CD4-positive, alpha-beta T cell treated with Interferon gamma for 1 hour (primary cell): ENCODE data around the gene ATE1.
"Not testable (repeated sequence)": the region's sequence is repeated elsewhere in the genome, so short reads cannot be mapped to it uniquely, and the experiment has no call there.

Source experiments
- DNase-seq: peaks from one replicate; pipeline ENCODE4 v3.0.0-alpha.2; 2020

The ATE1 gene

DNA sequence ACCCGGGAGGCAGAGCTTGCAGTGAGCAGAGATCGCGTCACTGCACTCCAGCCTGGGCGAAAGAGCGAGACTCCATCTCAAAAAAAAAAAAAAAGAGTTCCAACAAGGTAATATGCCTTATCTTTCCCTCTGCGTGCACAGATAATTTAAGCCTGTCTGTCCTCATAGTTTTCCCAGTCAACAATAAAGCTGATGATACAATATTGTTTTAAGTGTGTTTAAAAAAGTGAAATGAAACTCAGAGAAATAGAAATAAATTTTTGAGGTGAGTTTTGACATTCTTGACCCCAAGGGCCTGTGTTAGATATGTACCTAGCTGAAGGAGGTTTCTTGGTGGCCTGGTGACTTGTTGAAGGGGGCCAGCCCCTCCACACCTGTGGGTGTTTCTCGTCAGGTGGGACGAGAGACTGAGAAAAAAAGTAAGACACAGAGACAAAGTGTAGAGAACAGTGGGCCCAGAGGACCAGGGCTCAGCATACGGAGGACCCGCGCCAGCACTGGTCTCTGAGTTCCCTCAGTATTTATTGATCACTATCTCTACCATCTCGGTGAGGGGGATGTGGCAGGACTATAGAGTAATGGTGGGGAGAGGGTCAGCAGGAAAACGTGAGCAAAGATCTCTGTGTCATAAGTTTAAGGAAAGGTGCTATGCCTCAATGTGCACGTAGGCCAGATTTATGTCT, 1.9 kb upstream of the ATE1 start:
- not testable (repeated sequence) for DNase-seq

DNA sequence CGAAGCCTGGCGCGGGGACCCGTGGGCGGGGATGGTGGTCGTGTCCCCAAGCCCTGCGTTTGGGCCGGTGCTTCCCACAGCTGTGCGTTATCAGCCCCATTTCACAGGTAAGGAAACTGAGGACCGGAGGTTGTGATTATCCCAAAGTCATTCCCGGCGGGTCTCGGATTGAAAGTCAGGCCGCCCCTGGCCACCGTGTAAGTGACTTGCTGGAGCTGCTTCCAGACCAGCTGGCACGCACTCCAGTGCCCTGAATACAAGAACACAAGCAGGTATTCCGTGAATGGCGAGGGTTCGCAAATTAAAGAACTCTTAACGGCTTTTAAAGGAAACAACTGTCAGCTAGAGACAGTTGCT, 675 bp upstream of the ATE1 start:
- no peak for DNase-seq

DNA sequence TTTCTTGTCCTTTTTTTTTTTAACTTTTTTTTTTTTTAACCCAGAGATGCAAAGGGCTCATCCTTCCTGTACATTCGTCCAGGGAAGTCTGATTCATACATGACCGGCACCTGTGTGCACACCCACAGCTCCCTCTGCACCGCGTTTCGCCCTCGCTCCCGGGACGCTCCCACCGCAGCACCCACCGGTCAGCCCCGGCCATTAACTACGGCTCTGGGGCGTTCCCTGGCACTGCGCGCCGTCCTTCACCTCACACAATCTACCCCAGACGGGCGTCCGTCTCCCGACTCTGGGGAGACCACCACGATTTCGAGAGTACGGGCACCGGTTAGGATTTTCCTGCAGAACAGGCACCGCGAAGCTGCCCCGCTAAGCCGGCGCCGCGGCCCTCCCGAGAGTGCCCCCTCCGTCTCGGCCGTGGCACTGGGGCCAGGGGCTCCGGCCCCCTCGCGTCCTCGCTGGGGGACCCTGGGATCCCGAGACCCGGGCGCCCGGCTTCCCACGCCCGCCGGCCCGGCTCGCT, 452 bp downstream of the ATE1 start:
- DNase-seq: no peak

- no peak for DNase-seq
Observed at GRCh38 chr10:121926671-121927317, 1.0 kb downstream of the ATE1 start.

- DNase-seq: no peak
Observed at GRCh38 chr10:121926157-121926556, 1.7 kb downstream of the ATE1 start.

DNA sequence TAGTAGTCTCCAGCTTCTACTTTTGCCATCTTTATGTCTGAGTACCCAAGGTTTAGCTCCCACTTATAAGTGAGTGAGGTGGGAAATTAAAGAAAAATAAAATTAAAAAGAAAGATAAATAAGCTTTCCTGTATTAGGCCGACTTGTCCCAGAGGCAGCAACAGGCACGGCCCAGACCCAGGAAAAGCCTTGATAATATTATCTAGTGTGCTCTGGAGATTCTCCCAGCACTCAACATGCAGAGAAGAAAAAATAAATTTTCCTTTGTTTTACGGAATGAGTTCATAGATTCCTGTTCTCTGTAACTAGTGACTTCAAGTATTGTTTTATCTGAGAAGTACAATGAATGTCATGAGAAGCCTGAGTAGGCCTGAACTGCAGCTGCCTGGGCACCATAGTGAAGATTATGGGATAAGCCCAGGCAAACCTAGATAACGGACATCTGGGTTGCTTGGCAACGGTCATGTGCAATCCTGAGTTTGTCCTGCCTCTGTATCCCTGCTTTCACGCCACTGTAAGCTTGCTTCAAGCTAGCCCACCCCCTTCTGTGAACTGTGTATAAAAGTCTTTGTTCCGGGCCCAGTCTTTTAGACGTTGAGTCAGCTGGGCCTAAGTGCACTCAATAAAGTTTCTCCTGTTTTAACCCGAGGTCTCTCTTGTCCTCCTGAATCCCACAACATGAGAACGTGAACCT, 6.4 kb downstream of the ATE1 start:
- no peak for DNase-seq

- DNase-seq: no peak
Observed at GRCh38 chr10:121919666-121920065, 8.2 kb downstream of the ATE1 start.

DNA sequence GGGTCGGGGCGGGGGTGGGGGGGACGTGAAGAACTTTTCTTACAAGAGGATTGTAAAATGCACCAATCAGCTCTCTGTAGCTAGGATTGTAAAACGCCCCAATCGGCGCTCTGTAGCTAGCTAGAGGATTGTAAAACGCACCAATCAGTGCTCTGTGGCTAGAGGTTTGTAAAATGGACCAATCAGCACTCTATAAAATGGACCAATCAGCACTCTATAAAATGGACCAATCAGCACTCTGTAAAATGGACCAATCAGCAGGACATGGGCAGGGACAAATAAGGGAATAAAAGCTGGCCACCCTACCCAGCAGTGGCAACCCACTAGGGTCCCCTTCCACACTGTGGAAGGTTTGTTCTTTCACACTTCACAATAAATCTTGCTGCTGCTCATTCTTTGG, 9.0 kb downstream of the ATE1 start:
- DNase-seq: not testable (repeated sequence)

DNA sequence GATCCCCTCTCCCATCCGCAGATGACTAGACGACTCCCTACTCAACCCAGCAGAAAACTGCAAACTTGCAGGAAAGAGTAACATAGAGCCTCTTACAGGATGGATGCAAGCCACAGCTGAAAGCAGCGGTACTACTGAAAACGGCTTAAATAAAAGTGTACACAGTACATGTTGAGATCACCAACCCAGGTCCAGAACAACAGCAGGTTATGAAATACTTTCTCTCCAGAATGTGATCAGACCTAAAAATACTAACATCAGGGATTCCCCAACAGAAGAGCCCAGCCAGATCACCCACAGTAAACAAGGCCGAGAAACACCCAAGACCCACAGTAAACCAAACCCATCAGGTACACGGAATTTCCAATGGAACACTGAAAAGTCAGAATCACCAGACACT, 13.2 kb downstream of the ATE1 start:
- DNase-seq: no peak

GRCh38 chr10:121911421-121911697, 16.5 kb downstream of the ATE1 start:
- DNase-seq: no peak

- no peak for DNase-seq
Observed at GRCh38 chr10:121910673-121911420, 17.0 kb downstream of the ATE1 start.

GRCh38 chr10:121904888-121905287, 22.9 kb downstream of the ATE1 start:
- no peak for DNase-seq

- DNase-seq: no peak
Observed at GRCh38 chr10:121900443-121901174, 27.2 kb downstream of the ATE1 start.

DNA sequence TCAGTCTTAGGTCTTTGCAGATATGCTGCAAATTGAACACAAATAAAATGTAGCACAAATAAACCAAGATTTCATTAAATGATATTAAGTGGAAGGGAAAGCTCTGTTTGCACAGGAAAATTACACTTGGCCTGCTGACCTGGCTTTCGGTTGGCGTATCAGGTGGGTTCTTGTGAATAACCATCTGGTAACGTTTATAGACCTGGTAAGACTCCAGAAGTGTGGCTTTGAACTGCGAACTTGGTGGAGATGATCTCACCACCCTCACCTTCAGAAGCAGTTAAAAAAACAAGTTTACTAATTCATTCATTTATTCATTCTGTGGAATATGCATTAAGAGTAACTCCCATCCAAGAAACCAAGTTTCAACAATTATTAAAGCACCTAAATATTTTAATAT, 28.1 kb downstream of the ATE1 start:
- DNase-seq: no peak

DNA sequence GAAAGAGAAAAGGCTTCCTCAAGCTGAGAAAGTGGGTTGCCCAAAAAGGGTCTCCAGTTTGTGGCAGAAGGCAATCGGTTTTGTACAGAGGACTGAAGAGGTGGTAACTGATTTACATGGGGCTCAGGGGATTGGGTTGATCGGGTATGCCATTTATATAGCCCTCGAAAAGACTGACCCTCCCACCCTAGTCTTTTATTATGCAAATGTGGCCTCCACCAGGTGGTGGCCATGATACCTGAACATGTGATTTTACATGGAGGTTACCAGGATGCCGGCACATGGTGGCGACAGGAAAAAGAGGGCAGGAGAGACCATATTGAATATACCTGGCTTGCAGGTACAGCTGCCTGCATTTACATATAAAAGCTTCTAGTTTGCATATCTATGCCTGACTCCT, 36.7 kb downstream of the ATE1 start:
- no peak for DNase-seq

DNA sequence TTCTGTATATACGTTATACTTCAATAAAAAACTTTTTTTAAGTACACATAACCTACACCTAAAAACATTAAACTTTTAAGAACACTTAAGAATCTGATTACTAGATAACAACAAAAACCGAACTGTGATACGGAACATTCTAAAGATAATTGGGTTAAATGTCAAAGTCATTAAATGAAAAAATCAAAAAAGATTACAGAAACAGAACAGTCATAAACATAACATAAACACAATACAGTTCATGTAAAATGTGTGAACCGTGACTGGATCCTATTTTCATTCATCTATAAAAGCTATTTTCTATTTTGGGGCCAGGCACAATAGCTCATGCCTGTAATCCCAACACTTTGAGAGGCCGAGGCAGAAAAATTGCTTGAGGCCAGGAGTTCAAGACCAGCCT, 38.6 kb downstream of the ATE1 start:
- DNase-seq: no peak

- peak; percentile 16 for DNase-seq
Observed at GRCh38 chr10:121886997-121887622, 40.7 kb downstream of the ATE1 start.

DNA sequence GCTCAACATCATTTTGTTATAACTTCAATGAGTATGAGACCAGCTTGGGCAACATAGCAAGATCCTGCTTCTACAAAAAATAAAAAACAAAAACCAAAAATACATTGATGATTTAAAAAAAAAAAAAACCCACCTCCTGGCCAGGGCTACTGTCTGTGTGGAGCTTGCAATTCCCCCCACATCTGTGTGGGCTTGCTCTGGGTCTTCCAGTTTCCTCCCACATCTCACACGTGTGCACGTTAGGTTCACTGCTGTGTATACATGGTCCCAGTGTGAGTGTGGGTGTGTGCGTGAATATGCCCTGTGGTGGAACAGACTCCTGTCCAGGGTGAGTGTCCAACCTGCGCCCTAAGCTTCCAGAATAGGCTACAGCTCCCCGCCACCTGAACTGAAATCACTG, 41.6 kb downstream of the ATE1 start:
- no peak for DNase-seq

DNA sequence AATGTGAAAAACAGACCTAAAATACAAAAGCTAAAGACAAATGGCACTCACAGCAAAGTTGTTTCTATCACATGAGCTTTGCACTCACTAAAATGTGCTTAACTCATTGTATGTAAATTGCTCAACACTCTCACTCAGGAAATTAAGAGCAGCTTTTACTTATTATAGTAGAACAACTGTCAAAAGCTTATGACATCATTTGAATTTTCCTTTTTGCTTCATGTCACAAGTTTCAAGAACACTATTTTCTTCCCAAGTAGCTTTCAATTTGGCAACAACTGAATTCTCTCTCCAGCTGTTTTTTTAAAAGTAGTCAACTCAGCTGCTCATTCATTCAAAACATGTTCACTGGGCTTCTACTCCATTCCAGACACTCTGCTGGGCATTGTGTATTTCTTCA, 46.9 kb downstream of the ATE1 start:
- DNase-seq: no peak

DNA sequence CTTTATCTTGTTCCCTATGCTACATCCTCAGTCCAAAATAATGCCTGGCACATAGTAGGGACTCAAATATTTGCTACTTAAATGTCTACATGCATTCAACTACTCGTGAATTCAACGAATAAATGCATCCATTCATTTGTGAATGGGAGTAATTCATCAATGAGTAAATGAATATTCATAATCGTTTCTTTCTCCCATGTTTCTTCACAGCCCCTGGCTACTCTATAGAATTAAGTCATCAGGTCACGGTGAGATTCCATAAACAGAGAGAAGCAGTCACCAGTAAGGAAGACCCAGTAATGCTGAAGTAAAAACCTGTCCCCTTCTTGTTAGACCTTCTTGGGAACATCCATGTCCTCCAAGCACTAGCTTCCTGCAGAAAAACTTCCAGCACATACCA, 48.4 kb downstream of the ATE1 start:
- DNase-seq: no peak

DNA sequence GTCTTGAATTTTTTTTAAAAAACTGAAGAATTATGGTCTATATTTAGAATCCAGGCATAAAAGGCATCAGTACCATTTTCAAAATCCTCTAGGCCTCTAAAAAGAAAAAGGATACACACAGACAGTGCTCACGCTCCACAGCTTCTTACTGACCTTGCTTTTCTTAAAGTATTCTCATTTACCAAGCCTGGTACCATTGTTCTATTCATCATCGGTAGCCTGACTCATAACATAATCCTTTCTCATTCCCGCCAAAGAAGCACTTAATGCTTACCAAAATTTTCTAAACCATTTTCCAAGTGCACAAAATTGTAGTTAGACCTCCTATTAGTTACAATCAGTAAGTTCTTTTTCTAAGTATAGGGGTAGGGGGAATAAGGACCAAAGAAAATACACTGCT, 54.6 kb downstream of the ATE1 start:
- no peak for DNase-seq

- DNase-seq: no peak
Observed at GRCh38 chr10:121870413-121870812, 57.4 kb downstream of the ATE1 start.

- DNase-seq: no peak
Observed at GRCh38 chr10:121865554-121865953, 62.3 kb downstream of the ATE1 start.
